Chondrocyte (in vitro differentiated cells): ENCODE results near the gene ST7. TPM values are rescaled to one million over a fixed set of nuclear protein-coding genes. Genes with fewer than 3 reads are reported as not detected.

Source experiments
- DNase-seq: peaks from one replicate; pipeline ENCODE4 v3.0.0; 2021; ENCODE audit warnings: mixed read lengths, low spot score
- H3K27ac Mint-ChIP-seq: one replicate; pipeline ENCODE4 v1.8.0; 2021; ENCODE audit warnings: mild to moderate bottlenecking, moderate library complexity, mixed read lengths; ENCODE audit not compliant: unreplicated experiment
- H3K27me3 Mint-ChIP-seq: 2 replicates; pipeline ENCODE4 v1.8.0; 2021; ENCODE audit warnings: low read depth, mixed read lengths
- H3K36me3 Mint-ChIP-seq: 2 replicates; pipeline ENCODE4 v1.8.0; 2021; ENCODE audit warnings: low read depth, mixed read lengths
- H3K4me1 Mint-ChIP-seq: 2 replicates; pipeline ENCODE4 v1.8.0; 2021; ENCODE audit warnings: low read depth, mild to moderate bottlenecking, mixed read lengths
- H3K4me3 Mint-ChIP-seq: one replicate; pipeline ENCODE4 v1.8.0; 2021; ENCODE audit warnings: mild to moderate bottlenecking, moderate library complexity, mixed read lengths; ENCODE audit not compliant: unreplicated experiment
- H3K9me3 Mint-ChIP-seq: 2 replicates; pipeline ENCODE4 v1.8.0; 2021; ENCODE audit warnings: low read depth, mixed read lengths
- total RNA-seq: library from RNA; stranded (reverse); gene quantifications from 3 replicates; pipeline ENCODE4 v1.2.1, GENCODE V29; 2021
- TF ChIP-seq, protein P1 (sequence below): fragments of 200-600 bp; sonication (generic); IDR thresholded peaks from 2 replicates; pipeline ENCODE4 v1.5.0; 2021; ENCODE audit warnings: antibody characterized with exemption, mild to moderate bottlenecking, moderate library complexity

Gene ST7
- total RNA-seq, 1 donor from 2014 or later, result 69.7 TPM

DNA sequence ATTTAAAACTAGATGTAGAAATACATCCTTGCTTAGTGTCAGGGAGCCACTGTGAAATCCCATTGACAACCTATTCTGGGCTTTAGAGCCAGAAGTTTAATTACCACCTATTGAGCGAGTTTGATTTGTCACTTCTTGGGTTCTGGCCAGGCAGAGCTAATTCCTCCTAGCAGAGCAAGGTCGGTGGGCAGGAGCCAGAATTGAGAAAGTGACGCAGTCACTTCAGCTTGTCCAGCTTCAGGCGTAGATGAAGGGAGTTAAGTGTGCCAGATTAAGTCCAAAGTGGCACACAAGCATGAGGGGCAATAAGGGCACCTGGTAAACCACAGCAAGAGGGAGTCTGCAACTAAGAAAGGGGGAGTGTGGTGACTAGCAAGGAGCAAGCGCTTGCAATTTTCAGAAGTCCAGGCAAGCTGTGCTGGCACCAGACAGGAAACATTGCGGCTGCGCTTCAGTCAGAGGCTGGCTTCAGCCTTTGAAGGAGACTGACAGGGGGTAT lies 119.4 kb downstream of the ST7 start:
- TF ChIP-seq, protein P1, sequence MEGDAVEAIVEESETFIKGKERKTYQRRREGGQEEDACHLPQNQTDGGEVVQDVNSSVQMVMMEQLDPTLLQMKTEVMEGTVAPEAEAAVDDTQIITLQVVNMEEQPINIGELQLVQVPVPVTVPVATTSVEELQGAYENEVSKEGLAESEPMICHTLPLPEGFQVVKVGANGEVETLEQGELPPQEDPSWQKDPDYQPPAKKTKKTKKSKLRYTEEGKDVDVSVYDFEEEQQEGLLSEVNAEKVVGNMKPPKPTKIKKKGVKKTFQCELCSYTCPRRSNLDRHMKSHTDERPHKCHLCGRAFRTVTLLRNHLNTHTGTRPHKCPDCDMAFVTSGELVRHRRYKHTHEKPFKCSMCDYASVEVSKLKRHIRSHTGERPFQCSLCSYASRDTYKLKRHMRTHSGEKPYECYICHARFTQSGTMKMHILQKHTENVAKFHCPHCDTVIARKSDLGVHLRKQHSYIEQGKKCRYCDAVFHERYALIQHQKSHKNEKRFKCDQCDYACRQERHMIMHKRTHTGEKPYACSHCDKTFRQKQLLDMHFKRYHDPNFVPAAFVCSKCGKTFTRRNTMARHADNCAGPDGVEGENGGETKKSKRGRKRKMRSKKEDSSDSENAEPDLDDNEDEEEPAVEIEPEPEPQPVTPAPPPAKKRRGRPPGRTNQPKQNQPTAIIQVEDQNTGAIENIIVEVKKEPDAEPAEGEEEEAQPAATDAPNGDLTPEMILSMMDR, result no peak
- H3K36me3 Mint-ChIP-seq, result no peaks in the 10 kb centered on the region
- H3K4me1 Mint-ChIP-seq, result peaks cover 68% of the 10 kb centered on the region
- no peaks in the 10 kb centered on the region for H3K27me3 Mint-ChIP-seq
- H3K4me3 Mint-ChIP-seq, result peak overlapping the region; percentile 21
- no peak for DNase-seq
- peak overlapping the region; percentile 93 for H3K27ac Mint-ChIP-seq
- H3K9me3 Mint-ChIP-seq, result no peaks in the 10 kb centered on the region

DNA sequence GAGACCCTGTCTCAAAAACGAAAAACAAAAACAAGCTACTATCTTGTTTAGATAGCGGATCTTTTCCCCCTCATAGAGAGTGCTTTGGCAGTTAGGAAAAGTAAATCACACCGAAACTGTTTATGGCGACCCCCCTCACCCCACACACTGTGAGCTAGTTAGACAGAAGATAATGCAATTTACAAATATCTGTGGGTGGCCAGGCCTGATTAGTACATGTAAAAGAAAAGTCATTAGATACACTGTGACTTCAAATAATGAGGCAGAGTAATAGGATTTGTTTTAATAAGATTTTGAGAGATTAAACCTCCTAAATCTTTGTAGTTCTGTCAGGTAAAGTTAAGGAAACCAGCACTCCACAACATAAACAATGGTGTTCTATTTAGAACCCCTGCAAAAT lies 121.1 kb downstream of the ST7 start:
- no peak for DNase-seq
- Mint-ChIP-seq H3K27me3 (no peaks in the 10 kb centered on the region), H3K4me1 (peaks cover 59% of the 10 kb centered on the region), H3K36me3 (no peaks in the 10 kb centered on the region), H3K9me3 (no peaks in the 10 kb centered on the region), H3K4me3 (no peak overlapping the region), H3K27ac (no peak overlapping the region)
- TF ChIP-seq, protein P1, result no peak

DNA sequence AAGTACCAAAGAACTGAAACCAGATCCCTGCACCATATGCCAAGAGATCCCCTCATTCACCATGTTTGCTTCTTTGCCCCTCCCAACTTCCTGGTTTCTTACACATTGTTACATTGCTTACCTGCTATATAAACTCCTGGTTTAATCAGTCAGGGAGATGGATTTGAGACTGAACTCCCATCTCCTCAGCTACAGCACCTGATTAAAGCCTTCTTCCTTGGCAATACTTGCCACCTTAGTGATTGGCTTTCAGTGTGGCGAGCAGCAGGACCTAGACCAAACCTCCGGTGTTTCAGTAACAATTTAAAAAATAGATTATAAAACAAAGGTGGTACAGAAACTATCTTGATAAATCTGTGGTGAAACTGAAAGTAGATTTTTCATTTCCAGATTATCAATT lies 122.6 kb downstream of the ST7 start:
- H3K9me3 Mint-ChIP-seq, result no peaks in the 10 kb centered on the region
- no peaks in the 10 kb centered on the region for H3K27me3 Mint-ChIP-seq
- no peaks in the 10 kb centered on the region for H3K36me3 Mint-ChIP-seq
- H3K4me1 Mint-ChIP-seq, result peaks cover 53% of the 10 kb centered on the region
- TF ChIP-seq, protein P1, result no peak
- no peak overlapping the region for H3K27ac Mint-ChIP-seq
- no peak for DNase-seq
- no peak overlapping the region for H3K4me3 Mint-ChIP-seq

DNA sequence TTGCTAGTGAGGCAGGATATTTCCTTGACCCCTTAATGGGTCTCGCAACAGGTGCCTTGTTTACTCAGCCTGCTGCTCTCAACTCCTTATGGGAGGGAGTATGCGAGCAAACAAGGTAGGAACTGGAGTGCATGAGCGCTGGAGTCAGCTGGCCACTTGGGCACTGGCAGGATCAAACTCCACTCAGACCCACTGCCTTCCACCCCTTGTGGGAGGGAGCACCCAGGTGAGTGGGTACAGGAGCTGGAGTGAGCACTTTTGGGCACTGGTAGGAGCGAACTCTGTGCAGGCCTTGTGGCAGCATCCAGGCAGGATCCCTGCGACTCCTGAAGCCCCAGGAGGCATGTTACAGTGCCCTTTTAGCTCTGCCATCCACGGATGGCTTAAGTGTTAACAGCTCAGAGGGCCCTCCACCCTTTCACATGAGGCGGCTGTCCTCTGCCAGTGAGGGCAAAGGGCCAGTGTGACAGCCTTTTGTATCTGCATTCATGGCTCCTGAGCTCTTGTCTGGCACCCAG lies 123.2 kb downstream of the ST7 start:
- Mint-ChIP-seq H3K27ac (peak overlapping the region; percentile 41), H3K4me3 (no peak overlapping the region), H3K9me3 (no peaks in the 10 kb centered on the region), H3K36me3 (no peaks in the 10 kb centered on the region), H3K4me1 (peaks cover 51% of the 10 kb centered on the region), H3K27me3 (no peaks in the 10 kb centered on the region)
- TF ChIP-seq, protein P1, result no peak
- no peak for DNase-seq

GRCh38 chr7:117077658-117078057 lies 124.4 kb downstream of the ST7 start:
- no peak overlapping the region for H3K4me3 Mint-ChIP-seq
- no peaks in the 10 kb centered on the region for H3K27me3 Mint-ChIP-seq
- no peak for DNase-seq
- TF ChIP-seq, protein P1, result no peak
- no peak overlapping the region for H3K27ac Mint-ChIP-seq
- no peaks in the 10 kb centered on the region for H3K36me3 Mint-ChIP-seq
- no peaks in the 10 kb centered on the region for H3K9me3 Mint-ChIP-seq
- peaks cover 48% of the 10 kb centered on the region for H3K4me1 Mint-ChIP-seq
